Measurements from ENCODE around the gene HORMAD1.
A peak's percentile ranks its signal among the peaks of the same experiment; 100 is the strongest.

The HORMAD1 gene

DNA sequence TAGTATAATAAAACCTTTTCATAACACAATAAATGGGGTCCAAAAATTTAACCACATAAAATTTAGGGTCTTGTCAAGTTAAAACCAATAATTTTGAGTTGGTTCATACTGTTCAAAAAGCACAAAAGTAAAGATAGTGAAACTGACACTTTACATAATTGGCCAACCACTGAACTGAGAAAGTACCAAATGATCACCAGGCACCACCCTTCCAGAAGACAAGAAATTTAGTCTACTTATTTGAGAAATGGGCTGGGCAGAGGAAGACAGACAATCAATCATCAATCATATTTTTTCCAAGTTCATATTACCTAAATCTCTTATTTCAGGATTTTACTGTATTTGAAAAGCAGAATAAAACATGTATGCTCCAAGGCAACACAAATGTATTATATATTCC, 17.3 kb downstream of the HORMAD1 start:
- no peak for ATAC-seq
- TF ChIP-seq OSR1 (CRISPR knock-in tag; IDR thresholded peaks at IDR 0.05) (no peak), ZNF70 (CRISPR knock-in tag; IDR thresholded peaks at IDR 0.05) (no peak), ZFP30 (CRISPR knock-in tag; IDR thresholded peaks at IDR 0.05) (no peak), ARNTL (CRISPR knock-in tag; IDR thresholded peaks at IDR 0.05; ENCODE audit: borderline replicate concordance, low read depth) (no peak), ZC3H10 (CRISPR knock-in tag; IDR thresholded peaks at IDR 0.05) (no peak), BACH2 (CRISPR knock-in tag; IDR thresholded peaks at IDR 0.05; ENCODE audit: borderline replicate concordance) (no peak), TSHZ2 (CRISPR knock-in tag; IDR thresholded peaks at IDR 0.05) (no peak), CSDC2 (CRISPR knock-in tag; IDR thresholded peaks at IDR 0.05) (no peak), ESRRG (CRISPR knock-in tag; IDR thresholded peaks at IDR 0.05) (no peak), ZNF8 (CRISPR knock-in tag; IDR thresholded peaks at IDR 0.05) (no peak), GLIS3 (CRISPR knock-in tag; IDR thresholded peaks at IDR 0.05) (no peak)
- TF ChIP-seq, protein P1, sequence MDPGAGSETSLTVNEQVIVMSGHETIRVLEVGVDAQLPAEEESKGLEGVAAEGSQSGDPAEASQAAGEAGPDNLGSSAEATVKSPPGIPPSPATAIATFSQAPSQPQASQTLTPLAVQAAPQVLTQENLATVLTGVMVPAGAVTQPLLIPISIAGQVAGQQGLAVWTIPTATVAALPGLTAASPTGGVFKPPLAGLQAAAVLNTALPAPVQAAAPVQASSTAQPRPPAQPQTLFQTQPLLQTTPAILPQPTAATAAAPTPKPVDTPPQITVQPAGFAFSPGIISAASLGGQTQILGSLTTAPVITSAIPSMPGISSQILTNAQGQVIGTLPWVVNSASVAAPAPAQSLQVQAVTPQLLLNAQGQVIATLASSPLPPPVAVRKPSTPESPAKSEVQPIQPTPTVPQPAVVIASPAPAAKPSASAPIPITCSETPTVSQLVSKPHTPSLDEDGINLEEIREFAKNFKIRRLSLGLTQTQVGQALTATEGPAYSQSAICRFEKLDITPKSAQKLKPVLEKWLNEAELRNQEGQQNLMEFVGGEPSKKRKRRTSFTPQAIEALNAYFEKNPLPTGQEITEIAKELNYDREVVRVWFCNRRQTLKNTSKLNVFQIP (CRISPR knock-in tag; IDR thresholded peaks at IDR 0.05; ENCODE audit: borderline replicate concordance, low read depth): no peak
- TF ChIP-seq, protein P2, sequence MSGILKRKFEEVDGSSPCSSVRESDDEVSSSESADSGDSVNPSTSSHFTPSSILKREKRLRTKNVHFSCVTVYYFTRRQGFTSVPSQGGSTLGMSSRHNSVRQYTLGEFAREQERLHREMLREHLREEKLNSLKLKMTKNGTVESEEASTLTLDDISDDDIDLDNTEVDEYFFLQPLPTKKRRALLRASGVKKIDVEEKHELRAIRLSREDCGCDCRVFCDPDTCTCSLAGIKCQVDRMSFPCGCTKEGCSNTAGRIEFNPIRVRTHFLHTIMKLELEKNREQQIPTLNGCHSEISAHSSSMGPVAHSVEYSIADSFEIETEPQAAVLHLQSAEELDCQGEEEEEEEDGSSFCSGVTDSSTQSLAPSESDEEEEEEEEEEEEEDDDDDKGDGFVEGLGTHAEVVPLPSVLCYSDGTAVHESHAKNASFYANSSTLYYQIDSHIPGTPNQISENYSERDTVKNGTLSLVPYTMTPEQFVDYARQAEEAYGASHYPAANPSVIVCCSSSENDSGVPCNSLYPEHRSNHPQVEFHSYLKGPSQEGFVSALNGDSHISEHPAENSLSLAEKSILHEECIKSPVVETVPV (CRISPR knock-in tag; IDR thresholded peaks at IDR 0.05): no peak

GRCh38 chr1:150696995-150697927, 23.4 kb downstream of the HORMAD1 start, which contains the start of gene GOLPH3L:
Gene GOLPH3L, minus strand, starts transcription at chr1:150697154. Its CDS starts 2,316 bp downstream, at chr1:150694838.
- TF ChIP-seq ISL1 (CRISPR knock-in tag; IDR thresholded peaks at IDR 0.05) (no peak), PPARA (CRISPR knock-in tag; IDR thresholded peaks at IDR 0.05; ENCODE audit: borderline replicate concordance) (no peak), OSR1 (CRISPR knock-in tag; IDR thresholded peaks at IDR 0.05) (no peak), RARB (CRISPR knock-in tag; IDR thresholded peaks at IDR 0.05) (no peak), ZNF565 (CRISPR knock-in tag; conservative IDR thresholded peaks at IDR 0.05; ENCODE audit: low read depth) (no peak), ARNTL (CRISPR knock-in tag; IDR thresholded peaks at IDR 0.05; ENCODE audit: borderline replicate concordance, low read depth) (no peak), ZNF70 (CRISPR knock-in tag; IDR thresholded peaks at IDR 0.05) (no peak)
- ATAC-seq: peak; percentile 100

GRCh38 chr1:150696590-150696989, 24.1 kb downstream of the HORMAD1 start:
- TF ChIP-seq CSDC2 (CRISPR knock-in tag; IDR thresholded peaks at IDR 0.05): no peak
- ATAC-seq: no peak

GRCh38 chr1:150696162-150696561, 24.5 kb downstream of the HORMAD1 start:
- ATAC-seq: no peak
- TF ChIP-seq ZC3H10 (CRISPR knock-in tag; IDR thresholded peaks at IDR 0.05) (no peak), TSHZ2 (CRISPR knock-in tag; IDR thresholded peaks at IDR 0.05) (no peak), PPARA (CRISPR knock-in tag; IDR thresholded peaks at IDR 0.05; ENCODE audit: borderline replicate concordance) (no peak), ZNF70 (CRISPR knock-in tag; IDR thresholded peaks at IDR 0.05) (no peak), TOX (CRISPR knock-in tag; IDR thresholded peaks at IDR 0.05; ENCODE audit: borderline replicate concordance) (no peak), ZFP3 (CRISPR knock-in tag; IDR thresholded peaks at IDR 0.05) (no peak), CSDC2 (CRISPR knock-in tag; IDR thresholded peaks at IDR 0.05) (no peak), ARNTL (CRISPR knock-in tag; IDR thresholded peaks at IDR 0.05; ENCODE audit: borderline replicate concordance, low read depth) (no peak), OSR1 (CRISPR knock-in tag; IDR thresholded peaks at IDR 0.05) (no peak), BACH2 (CRISPR knock-in tag; IDR thresholded peaks at IDR 0.05; ENCODE audit: borderline replicate concordance) (no peak), RARB (CRISPR knock-in tag; IDR thresholded peaks at IDR 0.05) (no peak), ZNF565 (CRISPR knock-in tag; conservative IDR thresholded peaks at IDR 0.05; ENCODE audit: low read depth) (no peak)
- TF ChIP-seq, protein P2 (CRISPR knock-in tag; IDR thresholded peaks at IDR 0.05): no peak
